Activated CD4-positive, alpha-beta T cell treated with anti-CD3 and anti-CD28 coated beads for 4 hours (primary cell): Measurements from ENCODE around the gene ABHD2.
"Not testable (repeated sequence)": the region's sequence is repeated elsewhere in the genome, so short reads cannot be mapped to it uniquely, and the experiment has no call there.

Experiments used
- DNase-seq, 2 donors: peaks; one replicate each; pipeline ENCODE4 v3.0.0-alpha.2; 2020

ABHD2 gene

DNA sequence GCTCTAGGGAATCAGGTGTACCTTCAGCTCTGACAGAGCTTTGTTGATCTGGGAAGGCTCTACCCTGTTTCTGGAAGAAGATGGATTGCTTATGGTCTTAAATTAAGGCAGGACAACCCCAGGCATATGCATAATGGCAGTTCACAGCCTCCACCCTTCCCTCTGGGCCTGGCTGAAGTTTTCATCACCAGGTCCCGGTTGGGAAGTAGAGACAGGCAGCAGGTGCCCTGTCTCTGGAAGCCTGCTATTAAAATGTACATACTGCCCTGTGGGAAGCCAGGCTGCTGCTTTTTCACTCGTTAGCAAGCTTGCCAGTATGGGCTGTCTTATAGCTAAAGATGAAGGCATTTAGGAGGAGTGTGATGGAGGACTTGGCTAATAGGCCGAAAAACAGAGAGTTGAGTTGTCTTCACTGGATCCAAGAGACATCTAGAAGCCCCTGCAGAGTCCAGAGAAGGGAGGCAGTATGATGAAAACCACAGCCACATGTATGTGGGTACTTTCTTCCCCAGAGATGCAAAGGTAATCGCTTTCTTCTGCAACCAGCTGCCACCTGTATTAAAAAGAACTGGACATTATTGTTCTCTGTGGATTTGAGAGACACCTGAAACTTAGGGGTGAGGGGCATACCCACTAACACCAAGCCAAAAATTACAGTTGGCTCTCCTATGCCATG, 34.4 kb downstream of the ABHD2 start:
- no peak for DNase-seq

DNA sequence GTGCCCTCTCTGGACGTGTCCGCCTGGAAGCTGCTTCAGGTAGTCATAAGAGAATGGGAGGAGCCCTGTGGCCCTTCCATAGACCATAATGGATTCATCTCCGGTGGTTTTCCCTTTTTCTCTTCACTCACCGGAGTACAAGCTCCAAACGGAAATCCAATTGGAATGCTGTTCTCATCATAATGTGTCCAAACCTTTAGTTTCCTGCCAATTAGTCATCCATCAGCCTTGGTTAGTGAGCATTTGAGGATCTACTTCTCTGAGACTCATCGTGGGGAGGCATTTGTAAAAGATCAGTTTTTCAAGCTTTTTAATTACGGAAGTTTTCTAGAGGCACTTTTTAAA, 34.9 kb downstream of the ABHD2 start:
- no peak for DNase-seq

DNA sequence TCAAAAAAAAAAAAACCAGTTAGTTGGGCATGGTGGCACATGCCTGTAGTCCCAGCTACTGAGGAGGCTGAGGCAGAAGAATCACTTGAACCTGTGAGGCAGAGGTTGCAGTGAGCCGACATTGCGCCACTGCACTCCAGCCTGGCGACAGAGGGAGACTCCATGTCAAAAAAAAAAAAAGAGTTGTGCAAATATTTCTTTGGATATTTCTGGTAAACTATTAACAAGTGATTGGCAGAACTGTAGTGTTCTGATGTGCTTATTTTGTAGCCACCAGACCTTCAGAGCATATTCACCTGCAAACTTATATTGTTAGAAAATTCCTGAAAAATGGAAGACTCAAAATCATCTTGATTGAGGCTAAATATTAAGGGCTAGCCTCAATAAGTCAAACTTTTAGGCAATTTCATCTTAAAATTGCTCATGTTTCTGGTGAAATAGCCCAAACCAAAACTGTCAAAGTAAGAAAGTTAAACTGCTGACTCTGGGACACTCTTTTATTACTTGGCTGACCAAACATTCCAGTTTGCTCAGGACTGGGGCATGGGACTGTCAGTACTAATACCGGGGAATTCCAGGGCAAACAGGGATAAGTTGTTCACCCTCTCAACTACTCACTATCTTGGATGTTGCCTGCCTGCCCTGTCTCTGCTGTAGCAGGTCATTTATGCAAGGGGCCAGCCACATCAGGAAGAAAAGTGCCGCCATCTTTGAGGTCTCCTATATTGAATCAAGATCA, 37.0 kb downstream of the ABHD2 start:
- DNase-seq = no peak

DNA sequence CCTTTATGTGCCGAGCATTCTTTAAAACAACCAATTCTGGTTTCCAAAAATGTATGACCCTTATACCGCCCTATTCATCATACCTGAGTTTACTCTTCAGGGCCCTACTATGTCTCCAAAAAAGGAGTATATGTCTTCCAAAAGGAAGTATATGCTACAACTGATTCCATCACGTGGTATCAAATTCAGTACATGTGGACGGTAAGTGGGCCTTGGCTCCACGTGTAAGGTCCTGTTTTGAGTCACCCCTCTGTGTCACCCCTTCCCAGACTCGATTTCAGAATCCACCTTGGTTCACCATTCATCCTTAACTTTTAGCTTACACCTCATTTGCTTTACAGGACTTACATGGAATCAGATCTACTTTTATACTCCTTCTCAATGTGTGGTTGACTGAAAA, 37.8 kb downstream of the ABHD2 start:
- DNase-seq = no peak

DNA sequence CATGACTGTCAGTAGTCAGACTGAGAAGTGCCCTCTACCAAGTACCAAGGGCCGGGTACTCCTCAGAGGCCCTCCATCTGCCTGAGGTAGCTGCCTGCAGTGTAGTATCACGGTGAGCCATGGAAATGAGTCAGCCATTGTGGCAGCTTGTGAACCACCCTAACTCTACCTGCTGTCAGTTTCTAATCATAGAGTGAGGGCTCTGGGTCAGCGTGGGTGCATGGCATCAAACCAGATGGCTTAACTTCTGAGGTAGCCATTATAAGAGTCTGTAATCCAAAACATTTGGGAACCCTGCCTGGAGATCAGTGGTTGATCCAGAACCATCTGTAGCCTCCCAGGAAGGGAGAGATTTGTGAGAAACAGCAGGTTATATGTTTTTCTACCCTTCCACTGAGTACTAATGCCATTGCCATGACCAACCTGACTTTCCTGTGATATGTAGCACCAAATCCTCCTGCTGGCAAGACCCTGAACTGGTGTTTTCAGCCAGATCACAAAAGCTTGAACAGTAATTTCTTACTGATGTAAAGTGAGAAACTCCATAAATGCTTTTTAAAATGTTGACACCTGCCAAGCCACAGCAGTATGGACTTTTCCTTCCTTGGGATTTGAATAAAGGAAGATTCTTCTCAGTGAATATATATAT, 38.9 kb downstream of the ABHD2 start:
- DNase-seq = no peak

DNA sequence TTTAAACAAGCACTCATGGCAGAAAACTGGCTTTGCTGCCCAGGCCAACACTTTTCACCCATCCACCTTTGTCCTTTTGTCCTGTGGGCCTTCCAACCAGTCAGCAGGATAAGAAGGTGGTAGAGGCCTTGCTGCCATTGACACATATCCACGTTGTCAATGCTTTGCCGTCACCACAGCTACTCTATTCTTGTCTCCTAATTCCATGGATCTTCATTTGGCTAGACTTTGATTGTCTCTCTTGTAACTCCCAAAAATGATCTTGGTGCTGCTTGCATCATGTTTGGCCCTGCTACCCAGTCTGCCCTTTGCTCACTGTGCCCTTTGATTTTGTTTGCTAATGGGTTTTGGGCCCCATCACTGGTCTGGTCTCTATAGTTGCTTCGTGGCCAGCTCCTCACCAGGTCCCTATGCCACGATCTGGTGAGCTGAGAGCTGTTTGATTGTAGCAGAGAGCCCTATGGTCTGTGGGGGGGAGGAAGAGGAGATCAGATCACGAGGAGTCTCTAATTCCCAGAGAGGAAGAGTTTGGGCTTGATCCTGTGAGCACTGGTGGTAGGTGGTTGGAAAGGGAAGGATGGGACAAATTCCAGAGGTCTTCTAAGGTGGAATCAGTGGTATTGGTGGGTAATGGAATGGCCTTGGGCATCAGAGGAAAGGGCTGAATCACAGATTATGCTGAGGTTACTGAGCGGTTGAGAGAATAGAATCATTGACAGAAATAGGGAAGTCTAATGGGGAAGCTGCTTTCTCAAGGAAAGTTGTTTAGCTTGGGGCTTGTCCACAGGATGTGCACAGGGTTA, 40.3 kb downstream of the ABHD2 start:
- no peak for DNase-seq

DNA sequence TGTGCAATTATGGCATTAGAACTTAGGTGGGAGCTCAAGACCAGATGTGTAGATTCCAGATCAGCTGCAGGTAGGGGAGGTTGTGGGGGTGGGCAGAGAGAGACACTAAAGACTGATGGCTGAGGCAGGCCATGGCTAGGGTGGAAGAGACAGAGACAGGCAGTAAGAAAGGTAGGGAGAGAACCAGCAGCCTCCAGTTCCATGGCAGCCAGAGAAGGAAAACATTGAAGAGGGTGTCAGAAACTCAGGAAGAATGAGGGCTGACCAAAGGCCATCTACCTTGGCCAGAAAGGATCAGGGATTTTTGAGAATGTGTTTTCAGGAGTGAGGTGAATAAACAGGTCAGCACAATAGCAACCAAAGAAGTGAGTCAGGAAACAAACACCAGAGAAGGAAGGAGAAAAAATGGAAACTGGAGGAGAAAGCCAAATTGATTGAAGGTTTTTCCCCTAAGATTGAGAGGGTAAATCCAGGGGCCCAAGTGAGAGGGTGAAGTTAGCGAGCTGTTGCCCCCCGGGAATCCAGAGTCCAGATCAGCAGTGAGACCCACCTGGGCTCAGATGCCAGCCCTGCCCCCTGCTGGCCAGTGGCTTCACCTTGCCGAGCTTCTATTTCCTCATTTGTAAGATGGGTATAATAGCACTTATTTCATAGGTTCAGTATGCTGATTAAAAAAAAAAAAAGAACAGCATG, 41.0 kb downstream of the ABHD2 start:
- peak; percentile 48 to 61 for DNase-seq

DNA sequence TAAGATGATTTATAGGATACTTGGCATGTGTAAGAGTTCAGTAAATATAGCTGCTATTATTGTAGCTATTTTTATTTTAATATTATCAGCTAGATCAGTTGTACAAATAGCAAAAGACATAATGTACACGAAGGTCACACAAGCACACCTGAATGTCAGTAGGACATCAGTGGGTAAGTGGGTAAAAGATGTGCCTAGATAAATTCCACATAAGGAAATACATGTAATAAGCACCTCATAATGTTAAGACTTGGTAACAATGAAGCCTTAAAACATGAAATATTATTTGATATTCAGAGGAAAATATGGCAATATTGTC, 41.5 kb downstream of the ABHD2 start:
- no peak for DNase-seq

DNA sequence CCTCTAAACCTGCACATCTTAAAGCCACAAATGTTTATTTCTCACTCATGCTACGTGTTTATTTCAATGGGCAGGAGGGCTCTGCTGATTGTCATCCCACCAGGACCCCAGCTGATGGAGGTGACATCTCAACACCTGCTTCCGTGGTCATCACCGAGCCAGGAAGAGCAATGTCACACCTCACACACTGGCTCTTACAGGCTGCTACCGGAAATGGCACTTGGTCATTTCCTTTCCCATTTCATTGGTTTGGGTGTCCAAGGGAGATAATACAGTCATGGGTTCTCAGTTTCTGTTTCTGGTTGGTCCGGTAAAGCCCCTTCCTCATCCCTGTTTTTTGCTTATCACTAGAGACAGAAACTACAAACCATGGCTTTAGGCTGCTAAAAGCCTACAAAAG, 41.9 kb downstream of the ABHD2 start:
- no peak for DNase-seq

DNA sequence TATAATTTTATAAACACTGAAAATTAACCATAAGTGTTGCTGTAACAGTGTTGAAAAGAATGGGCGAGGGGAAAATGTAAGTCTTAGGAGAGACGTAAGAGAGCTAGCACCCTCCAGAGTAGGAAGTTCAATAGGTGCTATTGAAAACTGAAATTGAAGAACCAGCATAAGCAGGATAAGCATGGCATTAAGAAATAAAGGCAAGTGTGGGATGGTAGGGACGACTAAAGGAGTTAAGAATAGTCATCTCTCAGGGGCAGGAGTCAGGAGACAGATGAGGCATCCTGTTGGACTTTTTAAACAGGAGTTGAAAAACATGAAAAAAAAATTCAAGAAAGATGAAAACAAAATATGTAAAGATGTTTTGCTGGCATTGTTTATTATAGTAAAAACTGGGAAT, 43.5 kb downstream of the ABHD2 start:
- DNase-seq = no peak

DNA sequence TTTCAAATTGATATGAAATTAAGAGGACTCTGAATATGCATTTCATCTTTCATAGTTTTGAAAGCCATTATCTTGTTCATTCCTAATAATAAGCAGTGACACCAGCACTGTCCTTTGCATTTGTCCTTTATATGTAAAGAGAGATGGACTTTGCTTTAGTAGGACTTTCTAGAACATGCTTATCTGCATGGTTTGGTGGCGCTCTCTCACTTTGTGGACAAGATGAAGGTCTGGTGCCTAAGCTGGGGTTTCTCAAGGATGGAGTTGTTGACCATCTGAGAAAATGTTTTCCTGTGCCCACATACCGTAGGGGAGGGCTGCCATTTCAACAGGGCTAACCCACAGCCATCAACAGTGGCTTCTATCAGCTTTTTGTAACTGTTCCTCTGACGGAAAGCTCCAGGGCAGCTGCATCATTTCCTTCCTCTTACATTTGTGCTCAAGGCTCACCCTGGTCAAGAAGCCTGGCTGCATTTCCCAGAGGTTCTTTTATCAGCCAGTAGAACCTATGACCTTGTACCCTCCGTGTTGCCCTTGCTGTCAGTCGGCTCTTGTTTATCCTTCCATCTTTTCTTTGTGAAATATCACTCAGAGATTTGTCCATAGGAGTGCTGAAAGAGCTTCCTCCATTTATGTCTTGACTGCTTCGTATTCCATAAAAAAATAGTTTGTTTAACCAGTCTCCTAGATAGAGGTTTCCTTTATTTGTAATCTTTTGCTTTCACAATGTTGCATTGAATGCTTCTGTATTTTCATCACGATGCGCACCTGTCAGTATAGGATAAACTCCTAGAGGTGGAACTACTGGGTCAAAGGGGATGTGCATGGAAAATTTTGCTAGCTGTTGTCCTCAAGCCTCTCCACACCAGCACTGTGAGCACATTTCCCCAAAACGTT, 44.6 kb downstream of the ABHD2 start:
- no peak for DNase-seq

DNA sequence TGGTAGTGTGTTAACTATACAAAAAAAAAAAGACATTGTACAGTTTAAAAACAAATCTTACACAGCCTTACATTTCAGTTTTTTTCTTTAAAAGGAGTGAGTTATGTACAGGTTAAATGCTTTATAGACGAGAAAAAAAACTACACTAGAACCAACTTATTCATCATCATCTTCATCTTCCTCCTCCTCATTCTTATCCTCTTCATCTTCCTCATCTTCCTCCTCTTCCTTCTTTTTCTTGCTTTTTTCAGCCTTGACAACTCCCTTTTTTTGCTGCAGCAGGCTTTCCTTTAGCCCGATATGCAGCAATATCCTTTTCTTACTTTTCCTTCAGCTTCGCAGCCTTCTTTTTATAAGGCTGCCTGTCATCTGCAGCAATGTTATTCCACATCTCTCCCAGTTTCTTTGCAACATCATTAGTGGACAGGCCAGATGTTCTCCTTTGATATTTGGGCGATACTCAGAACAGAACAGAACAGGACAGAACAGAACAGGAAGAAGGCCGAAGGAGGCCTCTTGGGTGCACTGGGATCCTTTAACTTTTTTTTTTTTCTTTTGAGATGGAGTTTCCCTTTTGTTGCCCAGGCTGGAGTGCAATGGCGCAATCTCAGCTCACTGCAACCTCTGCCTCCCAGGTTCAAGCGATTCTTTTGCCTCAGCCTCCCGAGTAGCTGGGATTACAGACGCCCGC, 47.3 kb downstream of the ABHD2 start:
- DNase-seq = not testable (repeated sequence)

DNA sequence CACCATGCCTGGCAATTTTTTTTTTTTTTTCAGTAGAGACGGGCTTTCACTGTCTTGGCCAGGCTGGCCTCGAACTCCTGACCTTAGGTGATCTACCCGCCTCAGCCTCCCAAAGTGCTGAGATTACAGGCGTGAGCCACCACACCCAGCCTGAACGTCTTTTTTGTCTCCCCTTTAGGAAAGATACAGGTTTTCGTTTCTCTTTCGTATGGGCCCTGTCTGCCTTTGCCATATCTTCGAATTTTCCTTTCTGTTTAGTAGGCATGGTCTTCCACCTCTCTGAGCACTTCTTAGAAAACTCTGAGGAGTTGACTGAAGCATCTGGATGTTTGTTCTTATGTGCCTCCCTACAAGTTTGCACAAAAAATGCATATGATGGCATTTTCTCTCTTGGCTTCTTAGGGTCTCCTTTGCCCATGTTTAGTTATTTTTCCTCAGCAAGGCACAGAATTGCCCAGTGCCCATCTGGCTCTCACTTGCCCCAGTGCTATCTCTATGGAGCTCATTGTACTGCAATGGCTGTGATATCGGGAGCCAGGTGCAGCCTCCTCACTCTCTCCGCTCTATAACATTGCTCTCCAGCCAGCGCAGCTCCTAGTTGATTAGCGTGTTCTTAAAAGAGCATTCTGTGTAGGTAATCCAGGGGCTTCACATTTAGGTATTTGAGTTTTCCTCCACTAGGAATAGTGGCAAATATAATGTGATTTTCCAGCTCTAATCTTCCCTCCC, 48.0 kb downstream of the ABHD2 start:
- no peak for DNase-seq

DNA sequence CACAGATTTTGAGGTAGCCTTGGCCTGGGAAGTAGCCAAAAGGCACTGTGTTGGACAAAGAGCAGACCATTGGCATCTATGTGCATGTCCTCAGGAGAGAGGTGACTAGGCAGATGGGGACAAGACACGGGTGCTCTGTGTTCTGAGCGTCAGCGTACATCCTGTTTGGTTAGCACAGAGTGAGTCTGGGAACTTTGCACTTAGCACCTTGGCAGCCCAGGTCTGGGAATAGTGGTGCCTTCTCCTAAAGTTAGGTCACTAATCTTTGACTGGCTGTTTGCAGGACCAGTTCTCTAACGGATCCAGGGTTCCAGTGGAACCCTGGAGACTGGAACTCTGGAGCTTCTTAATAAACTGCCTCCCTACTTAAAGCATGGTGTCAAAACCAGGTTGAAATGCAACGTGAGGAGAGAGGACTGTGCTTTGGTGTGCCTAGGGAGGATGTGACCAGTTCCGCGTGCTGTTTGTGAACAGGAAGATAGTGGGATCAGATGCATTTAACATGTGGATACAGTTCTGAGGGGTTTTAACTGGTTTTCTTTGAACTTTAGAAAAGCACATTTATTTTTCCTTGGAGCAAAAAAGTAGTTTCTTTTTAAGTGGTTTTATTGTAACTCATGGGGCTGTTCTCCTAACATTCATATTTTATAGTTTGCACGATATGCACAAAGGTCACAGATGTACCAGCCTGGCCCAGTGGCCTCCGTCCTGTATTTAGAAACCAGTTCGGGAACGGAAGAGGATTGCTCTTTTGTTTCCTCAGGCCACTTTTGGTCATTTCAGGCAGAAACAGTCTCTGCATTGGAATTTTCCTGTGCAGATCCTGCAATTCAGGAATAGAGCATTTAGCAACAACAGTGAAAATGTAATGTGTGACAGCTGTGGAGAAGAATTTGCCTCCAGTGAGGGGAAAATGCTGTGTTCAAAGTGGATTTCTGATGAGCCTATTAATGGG, 48.8 kb downstream of the ABHD2 start:
- no peak for DNase-seq

DNA sequence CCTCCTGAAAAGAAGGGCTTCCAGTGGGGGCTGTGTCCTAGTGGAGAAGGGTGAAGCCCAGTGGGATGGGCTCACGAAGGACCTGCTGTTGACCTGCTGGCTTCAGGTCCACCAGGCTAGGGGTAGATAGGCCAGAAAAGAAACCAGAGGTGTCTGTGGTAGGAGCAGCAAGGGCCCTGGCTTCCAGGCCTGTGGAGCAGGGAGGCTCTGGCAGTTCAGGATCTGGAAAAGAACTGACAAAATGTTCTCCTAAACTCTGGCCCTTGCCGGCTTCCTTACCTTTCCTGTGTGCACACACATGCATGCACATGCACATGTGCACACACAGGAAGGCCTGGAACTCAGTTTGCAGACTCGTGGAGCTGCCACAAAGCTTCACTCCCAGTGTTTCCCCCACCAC, 49.7 kb downstream of the ABHD2 start:
- DNase-seq = no peak

DNA sequence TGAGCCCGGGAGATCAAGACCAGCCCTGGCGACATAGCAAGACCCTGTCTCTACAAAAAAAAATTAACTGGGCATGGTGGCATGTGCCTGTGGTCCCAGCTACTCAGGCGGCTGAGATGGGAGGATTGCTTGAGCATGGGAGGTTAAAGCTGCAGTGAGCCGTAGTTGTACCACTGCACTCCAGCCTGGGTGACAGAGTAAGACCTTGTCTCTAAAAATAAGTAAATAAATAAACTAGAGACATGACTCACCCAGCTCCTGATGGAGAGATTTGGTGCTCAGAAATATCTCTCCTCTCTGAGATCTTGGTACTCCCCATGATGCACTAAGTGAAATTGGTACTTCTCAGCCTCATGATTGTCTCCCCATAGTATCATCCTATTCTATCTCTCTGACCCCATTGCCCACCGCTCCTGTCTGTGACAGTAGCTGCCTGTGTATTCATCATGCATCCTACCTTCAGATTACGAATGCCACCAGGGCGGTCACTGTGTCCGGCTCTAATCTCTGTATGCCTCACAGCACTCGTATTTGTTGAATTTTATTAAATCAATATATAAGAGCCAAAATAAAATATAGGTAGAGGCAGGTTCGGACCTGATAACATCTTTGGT, 50.9 kb downstream of the ABHD2 start:
- no peak for DNase-seq

DNA sequence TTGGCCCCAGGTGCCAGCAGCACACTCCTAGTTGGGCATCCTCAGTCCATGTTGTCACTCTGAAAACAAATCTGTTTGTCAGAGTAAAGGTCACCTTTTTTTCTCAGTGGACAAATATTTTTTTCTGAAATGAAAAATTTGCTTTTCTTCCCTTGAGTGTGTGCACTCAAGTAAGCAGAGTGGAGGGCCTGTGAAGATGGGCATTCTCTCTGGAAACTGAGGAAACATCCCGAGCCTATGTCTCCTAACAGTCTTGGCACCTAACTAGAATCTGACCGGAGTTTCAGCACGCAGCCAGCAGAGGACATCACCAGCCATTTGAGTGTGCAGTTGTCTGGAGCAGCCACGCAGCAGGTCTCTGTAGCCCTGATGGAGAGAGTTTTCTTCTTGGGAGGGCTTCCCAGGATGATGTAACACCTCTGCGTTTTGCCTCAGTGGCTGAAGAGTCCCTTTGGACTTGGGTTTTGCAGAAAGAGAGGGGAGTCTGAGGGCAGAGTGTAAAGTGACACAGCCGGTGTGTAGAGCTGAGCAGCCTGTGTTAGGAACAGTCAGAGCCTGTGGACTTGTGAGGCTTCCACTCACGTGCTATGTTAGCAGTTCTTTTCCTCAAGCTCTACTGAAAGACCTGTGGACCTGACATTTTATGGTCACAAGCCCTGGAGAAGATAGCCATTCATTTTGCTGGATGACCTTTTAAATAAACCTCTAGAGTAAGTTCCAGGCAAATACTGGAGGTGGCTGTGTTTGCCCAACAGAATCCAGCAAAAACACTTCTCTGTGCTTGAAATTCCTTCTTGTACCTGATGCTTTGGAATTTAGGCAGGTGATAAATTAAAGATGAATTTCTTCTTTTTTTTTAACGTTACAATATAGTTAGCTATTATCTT, 51.6 kb downstream of the ABHD2 start:
- DNase-seq = no peak

DNA sequence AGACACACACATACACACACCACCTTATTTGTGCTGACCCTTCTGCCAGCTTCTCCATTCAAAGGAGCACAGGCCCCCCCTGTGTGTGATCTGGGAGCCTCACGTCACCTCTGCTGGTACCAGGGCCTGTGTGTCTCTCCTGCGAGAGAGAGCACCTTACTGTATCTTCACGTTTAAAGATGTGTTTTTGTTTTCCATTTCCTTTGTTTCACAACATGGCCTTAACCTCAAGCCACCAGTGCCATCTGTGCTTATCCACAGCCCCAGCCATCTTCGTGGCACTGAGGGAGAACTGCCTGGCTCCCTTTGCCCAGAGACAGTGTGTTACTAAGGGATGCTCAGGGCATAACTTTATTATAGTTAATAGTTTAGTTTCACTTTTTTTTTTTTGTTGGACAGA, 52.3 kb downstream of the ABHD2 start:
- DNase-seq = no peak
